CD4-positive, CD25-positive, alpha-beta regulatory T cell (primary cell): ENCODE measurements around the gene TMEM229A. TPM values are rescaled to one million over a fixed set of nuclear protein-coding genes. Genes with fewer than 3 reads are reported as not detected.
"Not testable (repeated sequence)": the region's sequence is repeated elsewhere in the genome, so short reads cannot be mapped to it uniquely, and the experiment has no call there.

Experiments used
- ATAC-seq, 2 donors: fragments of 150-1000 bp; cut with Tn5 transposase; one replicate each; pipeline ENCODE4 v1.10.0; 2021; ENCODE audit warnings: low read depth in 2 of 2, moderate number of reproducible peaks in 2 of 2, moderate library complexity in 1 of 2
- DNase-seq, 3 donors: peaks; one replicate each; pipeline versions ENCODE4 v3.0.0 to v3.0.0-alpha.2; 2012 to 2022; ENCODE audit warnings: mixed read lengths in 1 of 3
- H3K27ac ChIP-seq: one replicate; pipeline ENCODE4 v1.7.0; 2013; ENCODE audit warnings: mild to moderate bottlenecking, low read length; ENCODE audit not compliant: insufficient read depth, poor library complexity, severe bottlenecking
- H3K27me3 ChIP-seq: one replicate; pipeline ENCODE4 v1.7.0; 2013; ENCODE audit warnings: low read length; ENCODE audit not compliant: control insufficient read depth, insufficient read depth
- H3K36me3 ChIP-seq: one replicate; pipeline ENCODE4 v1.7.0; 2013; ENCODE audit warnings: mild to moderate bottlenecking, low read length, moderate library complexity; ENCODE audit not compliant: control insufficient read depth, insufficient read depth
- H3K4me1 ChIP-seq: 2 replicates; pipeline ENCODE4 v1.7.0; 2013; ENCODE audit warnings: mild to moderate bottlenecking, low read length; ENCODE audit not compliant: insufficient read depth, control insufficient read depth, poor library complexity, severe bottlenecking
- H3K4me3 ChIP-seq: one replicate; pipeline ENCODE4 v1.7.0; 2013; ENCODE audit warnings: low read depth, mild to moderate bottlenecking, low read length, moderate library complexity
- H3K9me3 ChIP-seq, 2 experiments: 1 replicate in 1 of 2; 2 replicates in 1 of 2; pipeline ENCODE4 v1.7.0; 2013; ENCODE audit warnings: low read length in 2 of 2, mild to moderate bottlenecking in 1 of 2, moderate library complexity in 1 of 2; ENCODE audit not compliant: control insufficient read depth in 2 of 2
- H3K27ac Mint-ChIP-seq, 3 donors: one replicate each; pipeline ENCODE4 v1.8.0; 2020 to 2022; ENCODE audit warnings: mild to moderate bottlenecking in 3 of 3, mixed read lengths in 3 of 3, moderate library complexity in 2 of 3
- H3K27me3 Mint-ChIP-seq: one replicate; pipeline ENCODE4 v1.8.0; 2022; ENCODE audit warnings: mild to moderate bottlenecking, mixed read lengths
- H3K36me3 Mint-ChIP-seq: one replicate; pipeline ENCODE4 v1.8.0; 2020; ENCODE audit warnings: mixed read lengths
- H3K4me1 Mint-ChIP-seq, 4 donors: one replicate each; pipeline ENCODE4 v1.8.0; 2020 to 2022; ENCODE audit warnings: mixed read lengths in 4 of 4, mild to moderate bottlenecking in 1 of 4
- H3K4me3 Mint-ChIP-seq, 4 donors: one replicate each; pipeline ENCODE4 v1.8.0; 2020 to 2022; ENCODE audit warnings: mild to moderate bottlenecking in 4 of 4, mixed read lengths in 4 of 4, moderate library complexity in 3 of 4
- H3K9me3 Mint-ChIP-seq, 7 donors: one replicate each; pipeline ENCODE4 v1.8.0; 2020 to 2022; ENCODE audit warnings: mixed read lengths in 7 of 7, mild to moderate bottlenecking in 3 of 7, moderate library complexity in 2 of 7
- polyA plus RNA-seq, 4 donors: library from polyadenylated mRNA; unstranded; fragments of 300-500 nt; fragmentation: Illumina TruSeq; gene quantifications; one replicate each; pipeline ENCODE4 v1.2.3, GENCODE V29; 2021
- total RNA-seq: library from RNA; stranded (reverse); gene quantifications from one replicate; pipeline ENCODE4 v1.2.3, GENCODE V29; 2022

TMEM229A gene
- total RNA-seq = not detected
- not detected for polyA plus RNA-seq

GRCh38 chr7:124032369-124033094, at the start of gene TMEM229A:
TSS of gene TMEM229A (minus strand) at chr7:124033067. CDS start at chr7:124033003, 64 bp downstream.
- H3K4me3 ChIP-seq = no peak within 1 kb of the TSS
- H3K4me1 ChIP-seq = no peaks in the 10 kb centered on the region
- no peak within 1 kb of the TSS for H3K27ac ChIP-seq
- Mint-ChIP-seq H3K9me3 (peaks cover 0 to 5% (median 2%) of the 10 kb centered on the region in 7 donors), H3K4me1 (peaks cover 0 to 7% (median 3%) of the 10 kb centered on the region in 4 donors), H3K36me3 (no peaks in the 10 kb centered on the region), H3K4me3 (peak within 1 kb of the TSS in 3 of 4 donors; percentile 7 to 68 (median 66)), H3K27me3 (peaks cover 47% of the 10 kb centered on the region), H3K27ac (peak within 1 kb of the TSS in 1 of 3 donors; percentile 83)
- H3K9me3 ChIP-seq = no peaks in the 10 kb centered on the region
- peaks cover 17% of the 10 kb centered on the region for H3K27me3 ChIP-seq
- no peaks in the 10 kb centered on the region for H3K36me3 ChIP-seq
- ATAC-seq (no peak), DNase-seq (peak in 1 of 3 donors; percentile 7)

GRCh38 chr7:124082234-124082633, 49.4 kb upstream of the TMEM229A start:
- H3K27me3 Mint-ChIP-seq, ATAC-seq, H3K4me1 ChIP-seq, H3K36me3 Mint-ChIP-seq, H3K4me1 Mint-ChIP-seq, DNase-seq, H3K4me3 Mint-ChIP-seq, H3K27ac Mint-ChIP-seq, H3K27ac ChIP-seq, H3K36me3 ChIP-seq, H3K9me3 Mint-ChIP-seq, H3K9me3 ChIP-seq, H3K4me3 ChIP-seq, H3K27me3 ChIP-seq: not testable (repeated sequence)

DNA sequence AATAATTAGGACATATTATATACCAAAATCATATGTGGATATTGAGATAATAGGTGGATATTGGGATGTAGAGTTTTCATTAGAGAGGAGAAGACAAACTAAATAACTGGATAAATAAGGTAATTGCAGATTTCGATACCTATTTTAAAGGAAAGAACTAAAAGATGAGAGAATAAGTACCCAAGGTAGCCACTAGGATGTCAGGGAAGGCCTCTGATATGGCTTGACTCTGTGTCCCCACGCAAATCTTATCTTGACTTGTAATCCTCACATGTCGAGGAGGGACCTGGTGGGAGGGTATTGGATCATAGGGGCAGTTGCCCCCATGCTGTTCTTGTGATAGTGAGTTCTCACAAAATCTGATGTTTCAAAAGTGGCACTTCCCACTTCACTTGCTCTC, 44.7 kb upstream of the TMEM229A start:
- no peaks in the 10 kb centered on the region for H3K36me3 ChIP-seq
- Mint-ChIP-seq H3K4me1 (no peaks in the 10 kb centered on the region), H3K36me3 (no peaks in the 10 kb centered on the region), H3K27me3 (no peaks in the 10 kb centered on the region), H3K9me3 (peaks cover 0 to 3% (median 0%) of the 10 kb centered on the region in 7 donors), H3K4me3 (no peak overlapping the region), H3K27ac (no peak overlapping the region)
- H3K27ac ChIP-seq = no peak overlapping the region
- H3K4me1 ChIP-seq = no peaks in the 10 kb centered on the region
- H3K27me3 ChIP-seq = no peaks in the 10 kb centered on the region
- ATAC-seq (no peak), DNase-seq (no peak)
- no peak overlapping the region for H3K4me3 ChIP-seq
- H3K9me3 ChIP-seq = no peaks in the 10 kb centered on the region

GRCh38 chr7:124076841-124077240, 44.0 kb upstream of the TMEM229A start:
- no peak overlapping the region for H3K4me3 ChIP-seq
- no peaks in the 10 kb centered on the region for H3K4me1 Mint-ChIP-seq
- no peaks in the 10 kb centered on the region for H3K36me3 Mint-ChIP-seq
- DNase-seq (no peak), ATAC-seq (no peak)
- H3K27ac ChIP-seq = no peak overlapping the region
- peaks cover 0 to 3% (median 0%) of the 10 kb centered on the region in 7 donors for H3K9me3 Mint-ChIP-seq
- no peak overlapping the region for H3K4me3 Mint-ChIP-seq
- no peaks in the 10 kb centered on the region for H3K4me1 ChIP-seq
- H3K9me3 ChIP-seq = no peaks in the 10 kb centered on the region
- no peaks in the 10 kb centered on the region for H3K27me3 Mint-ChIP-seq
- no peaks in the 10 kb centered on the region for H3K36me3 ChIP-seq
- no peaks in the 10 kb centered on the region for H3K27me3 ChIP-seq
- no peak overlapping the region for H3K27ac Mint-ChIP-seq

DNA sequence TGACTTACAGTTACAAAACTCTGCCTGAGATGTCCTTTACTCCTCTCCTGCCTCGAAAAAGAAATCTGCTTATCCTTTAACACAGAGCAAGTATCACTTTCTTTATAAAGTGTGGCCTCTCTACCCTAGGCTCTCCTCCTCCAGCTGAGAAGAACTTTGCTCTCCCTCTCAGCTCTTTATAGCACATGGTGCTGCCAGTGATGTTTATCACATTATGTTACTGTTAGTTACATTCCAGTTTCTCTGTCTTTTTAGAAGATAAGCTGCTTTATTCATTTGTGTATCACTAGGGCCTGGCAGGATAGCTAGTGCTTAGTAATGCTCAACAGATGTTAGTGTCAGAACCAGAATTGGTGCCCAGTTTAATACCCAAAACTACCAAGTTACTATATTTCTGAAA, 41.1 kb upstream of the TMEM229A start:
- no peak overlapping the region for H3K4me3 ChIP-seq
- no peak for DNase-seq
- H3K36me3 ChIP-seq = no peaks in the 10 kb centered on the region
- H3K4me1 ChIP-seq = no peaks in the 10 kb centered on the region
- H3K27ac ChIP-seq = no peak overlapping the region
- Mint-ChIP-seq H3K27me3 (no peaks in the 10 kb centered on the region), H3K36me3 (no peaks in the 10 kb centered on the region), H3K9me3 (peaks cover 0 to 5% (median 0%) of the 10 kb centered on the region in 7 donors), H3K4me1 (no peaks in the 10 kb centered on the region), H3K4me3 (no peak overlapping the region), H3K27ac (no peak overlapping the region)
- H3K9me3 ChIP-seq = no peaks in the 10 kb centered on the region
- ATAC-seq = no peak
- H3K27me3 ChIP-seq = no peaks in the 10 kb centered on the region

- Mint-ChIP-seq H3K4me3 (no peak overlapping the region), H3K4me1 (no peaks in the 10 kb centered on the region), H3K27ac (no peak overlapping the region), H3K27me3 (no peaks in the 10 kb centered on the region), H3K9me3 (peaks cover 0 to 5% (median 0%) of the 10 kb centered on the region in 7 donors), H3K36me3 (no peaks in the 10 kb centered on the region)
- DNase-seq = no peak
- no peak overlapping the region for H3K4me3 ChIP-seq
- ATAC-seq = no peak
- no peaks in the 10 kb centered on the region for H3K4me1 ChIP-seq
- no peaks in the 10 kb centered on the region for H3K27me3 ChIP-seq
- H3K36me3 ChIP-seq = no peaks in the 10 kb centered on the region
- H3K27ac ChIP-seq = no peak overlapping the region
- no peaks in the 10 kb centered on the region for H3K9me3 ChIP-seq
These were observed 40.4 kb upstream of the TMEM229A start for GRCh38 chr7:124073310-124073645.

DNA sequence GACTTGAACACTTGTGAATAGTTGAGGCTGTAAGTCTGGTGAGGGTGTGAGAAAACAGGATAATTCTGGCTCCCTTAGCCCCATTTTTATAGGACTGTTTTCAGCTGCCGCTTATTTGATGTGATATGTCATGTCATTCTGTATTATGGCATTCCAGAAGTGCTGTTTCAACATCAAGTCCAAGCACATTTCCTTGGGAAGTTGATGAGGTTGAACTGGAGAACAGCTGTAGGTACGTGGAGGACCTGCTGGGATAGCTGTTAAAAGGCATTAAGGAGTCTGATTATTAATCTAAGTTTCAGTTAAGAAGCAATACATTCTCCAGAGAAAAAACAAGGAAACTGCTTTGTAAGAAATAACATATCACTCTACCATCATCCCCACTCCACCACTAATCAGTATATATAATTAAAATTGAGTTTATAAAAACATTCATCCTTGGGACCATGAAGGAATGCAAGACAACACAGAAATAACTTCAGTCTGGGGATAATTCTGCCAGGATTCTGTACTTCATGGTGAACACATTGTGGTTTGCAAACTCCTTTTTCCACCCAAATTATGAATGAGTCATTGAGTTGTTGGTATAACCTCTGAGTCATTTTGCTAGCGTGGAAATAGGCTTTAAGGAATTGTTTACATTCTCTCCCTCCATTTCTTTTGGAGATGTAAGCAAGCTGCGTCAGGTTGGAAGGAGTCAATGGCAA, 39.9 kb upstream of the TMEM229A start:
- H3K4me1 Mint-ChIP-seq = no peaks in the 10 kb centered on the region
- no peaks in the 10 kb centered on the region for H3K36me3 Mint-ChIP-seq
- no peak overlapping the region for H3K4me3 ChIP-seq
- H3K27me3 ChIP-seq = no peaks in the 10 kb centered on the region
- H3K27me3 Mint-ChIP-seq = peaks cover 2% of the 10 kb centered on the region
- H3K9me3 Mint-ChIP-seq = peaks cover 0 to 5% (median 0%) of the 10 kb centered on the region in 7 donors
- no peak overlapping the region for H3K27ac ChIP-seq
- no peak for ATAC-seq
- no peak overlapping the region for H3K27ac Mint-ChIP-seq
- no peaks in the 10 kb centered on the region for H3K9me3 ChIP-seq
- H3K4me3 Mint-ChIP-seq = no peak overlapping the region
- no peaks in the 10 kb centered on the region for H3K36me3 ChIP-seq
- no peak for DNase-seq
- no peaks in the 10 kb centered on the region for H3K4me1 ChIP-seq

GRCh38 chr7:124071843-124072242, 39.0 kb upstream of the TMEM229A start:
- Mint-ChIP-seq H3K9me3 (peaks cover 0 to 5% (median 0%) of the 10 kb centered on the region in 7 donors), H3K4me1 (no peaks in the 10 kb centered on the region), H3K36me3 (no peaks in the 10 kb centered on the region), H3K4me3 (no peak overlapping the region), H3K27ac (no peak overlapping the region), H3K27me3 (peaks cover 4% of the 10 kb centered on the region)
- H3K36me3 ChIP-seq = no peaks in the 10 kb centered on the region
- no peaks in the 10 kb centered on the region for H3K4me1 ChIP-seq
- H3K27ac ChIP-seq = no peak overlapping the region
- H3K4me3 ChIP-seq = no peak overlapping the region
- no peaks in the 10 kb centered on the region for H3K9me3 ChIP-seq
- no peak for DNase-seq
- H3K27me3 ChIP-seq = no peaks in the 10 kb centered on the region
- no peak for ATAC-seq
